CD4-positive, alpha-beta T cell treated with Interleukin-15 for 4 hours (primary cell): Measurements from ENCODE around the gene MINK1.
"Not testable (repeated sequence)": the region's sequence is repeated elsewhere in the genome, so short reads cannot be mapped to it uniquely, and the experiment has no call there.

Experiments used
- DNase-seq: peaks from one replicate; pipeline ENCODE4 v3.0.0-alpha.2; 2020; ENCODE audit warnings: low spot score

The MINK1 gene

DNA sequence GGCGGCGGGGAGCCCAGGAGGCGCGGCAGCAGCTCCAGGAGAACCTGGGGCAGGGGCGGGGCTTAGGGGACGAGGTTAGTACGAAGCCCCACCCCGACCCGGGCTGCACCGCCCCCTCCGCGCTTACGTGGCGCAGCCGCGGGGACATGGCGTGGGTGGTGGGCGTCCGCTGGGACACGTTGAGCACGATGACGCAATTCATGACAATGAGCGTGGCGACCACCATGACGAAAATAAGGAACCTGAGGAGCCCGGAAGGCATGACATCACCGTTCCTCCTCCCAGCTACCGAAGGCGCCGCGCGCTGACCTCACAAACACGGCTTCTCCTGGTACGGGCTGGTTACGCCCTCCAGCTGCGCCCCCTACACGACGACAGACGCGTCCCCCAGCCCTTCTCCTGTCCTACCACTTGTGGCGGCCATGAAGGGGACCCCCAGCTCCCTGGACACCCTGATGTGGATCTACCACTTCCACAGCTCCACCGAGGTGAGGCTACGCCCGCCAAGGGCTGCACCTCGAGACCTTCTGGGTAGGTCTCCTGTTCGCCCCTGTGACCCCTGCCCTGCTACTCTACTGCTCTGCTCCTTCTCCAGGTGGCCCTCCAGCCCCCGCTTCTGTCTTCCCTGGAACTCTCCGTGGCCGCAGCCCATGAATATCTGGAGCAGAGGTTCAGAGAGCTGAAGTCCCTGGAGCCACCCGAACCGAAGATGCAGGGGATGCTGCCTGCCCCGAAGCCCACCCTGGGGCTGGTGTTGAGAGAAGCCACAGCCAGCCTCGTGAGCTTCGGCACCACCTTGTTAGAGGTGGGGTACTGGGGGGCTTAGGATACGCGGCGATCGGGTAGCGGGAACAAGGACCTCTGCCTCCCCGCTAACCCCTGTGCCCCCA is 66.4 kb downstream of the MINK1 start, which contains the start of gene C17orf107:
Gene C17orf107 (plus strand): TSS at position 196 of the 890 bp plus-strand sequence. CDS start 227 bp downstream, at position 423.
- DNase-seq, result peak; percentile 84

DNA sequence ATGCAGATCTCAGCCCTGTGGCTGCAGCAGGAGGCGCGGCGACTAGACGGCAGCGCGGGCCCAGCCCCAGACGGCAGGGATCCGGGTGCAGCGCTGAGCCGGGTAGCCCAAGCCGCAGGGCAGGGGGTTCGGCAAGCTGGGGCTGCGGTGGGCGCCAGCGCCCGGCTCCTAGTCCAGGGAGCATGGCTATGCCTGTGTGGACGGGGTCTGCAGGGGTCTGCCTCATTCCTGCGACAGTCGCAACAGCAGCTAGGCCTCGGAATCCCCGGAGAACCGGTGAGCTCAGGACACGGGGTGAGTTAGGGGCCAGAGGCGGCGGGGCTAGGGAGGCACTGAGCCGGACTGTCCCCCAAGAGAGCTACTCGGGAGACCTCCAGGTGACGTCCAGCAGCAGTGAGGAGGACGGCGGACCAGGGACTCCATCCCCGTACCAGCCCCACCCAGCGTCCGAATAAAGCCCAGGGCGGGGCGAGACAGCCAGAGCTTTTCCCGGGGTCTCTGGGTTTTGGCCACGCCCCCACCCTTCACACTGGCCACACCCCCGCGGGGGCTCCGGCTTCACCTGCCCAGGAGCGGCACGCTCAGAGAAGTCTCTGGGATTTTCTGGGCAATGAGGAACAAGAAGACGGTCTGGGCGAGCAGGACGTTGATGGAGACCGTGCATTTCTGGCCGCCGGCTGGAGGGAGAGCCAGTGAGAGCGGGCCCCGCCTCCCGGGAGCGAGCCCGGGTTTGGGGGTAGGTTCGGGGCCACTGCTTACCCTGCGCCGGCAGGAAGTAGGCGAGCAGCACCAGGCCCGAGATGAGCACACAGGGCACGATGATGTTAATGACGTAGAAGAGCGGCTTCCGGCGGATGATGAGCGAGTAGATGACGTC is 67.3 kb downstream of the MINK1 start:
- DNase-seq, result peak; percentile 56

DNA sequence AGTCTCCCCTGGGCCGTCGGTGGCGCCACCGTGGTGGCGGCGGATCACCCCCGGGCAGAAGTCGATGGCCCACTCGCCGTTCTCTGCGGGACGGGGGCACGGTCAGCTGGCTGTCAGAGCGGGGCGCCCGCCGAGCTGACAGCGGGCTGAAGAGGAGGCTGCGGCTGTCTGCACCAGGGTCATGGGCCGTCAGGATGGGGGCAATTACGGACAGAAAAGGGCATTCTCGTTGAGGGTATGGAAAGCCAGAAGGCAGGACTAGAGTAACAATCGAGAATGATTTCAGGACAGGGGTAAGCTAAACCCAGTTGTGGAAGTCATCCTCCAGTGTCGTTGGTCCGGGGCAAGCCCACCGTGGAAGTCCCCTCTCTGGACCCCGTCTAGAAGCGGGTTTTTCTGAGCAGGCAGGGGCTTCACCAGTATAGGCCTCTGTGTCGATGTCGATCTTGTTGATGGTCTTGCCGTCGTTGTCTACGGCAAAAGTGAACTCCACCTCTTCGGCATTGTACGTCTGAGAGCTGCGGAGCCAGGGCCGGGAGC is 68.0 kb downstream of the MINK1 start:
- no peak for DNase-seq

DNA sequence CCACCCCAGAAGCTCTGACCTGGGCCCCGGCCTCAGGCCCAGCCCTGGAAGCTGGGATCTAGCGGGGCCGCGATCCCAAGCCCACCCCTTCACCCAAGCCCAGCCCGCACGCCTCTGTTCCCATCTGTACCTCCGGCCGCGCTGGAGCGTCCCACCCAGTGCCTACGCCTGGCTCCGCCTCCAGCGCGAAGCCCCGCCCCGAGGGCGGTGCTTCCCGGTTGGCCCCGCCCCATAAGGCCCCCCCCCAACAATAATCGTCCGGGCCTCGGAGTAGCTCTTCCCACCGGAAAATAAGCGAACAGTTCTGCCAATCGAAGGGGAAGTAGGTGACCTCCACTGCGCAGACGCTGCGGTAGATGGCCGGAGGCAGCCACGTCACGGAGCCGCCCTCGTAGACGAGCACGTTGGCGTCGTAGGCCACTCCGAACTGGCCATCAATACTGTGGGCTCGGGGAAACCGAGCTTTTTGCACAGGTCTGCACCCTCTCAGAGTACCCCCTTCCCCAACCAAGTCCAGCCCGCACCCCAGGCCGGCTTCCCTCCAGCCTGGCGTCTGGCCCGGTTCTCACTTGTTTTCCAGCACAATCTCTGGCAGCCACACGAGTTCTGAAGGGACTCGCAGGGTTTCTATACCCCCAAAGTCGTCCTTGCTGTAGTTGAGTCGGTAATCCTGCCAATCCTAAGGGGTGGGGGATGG is 68.7 kb downstream of the MINK1 start:
- no peak for DNase-seq

DNA sequence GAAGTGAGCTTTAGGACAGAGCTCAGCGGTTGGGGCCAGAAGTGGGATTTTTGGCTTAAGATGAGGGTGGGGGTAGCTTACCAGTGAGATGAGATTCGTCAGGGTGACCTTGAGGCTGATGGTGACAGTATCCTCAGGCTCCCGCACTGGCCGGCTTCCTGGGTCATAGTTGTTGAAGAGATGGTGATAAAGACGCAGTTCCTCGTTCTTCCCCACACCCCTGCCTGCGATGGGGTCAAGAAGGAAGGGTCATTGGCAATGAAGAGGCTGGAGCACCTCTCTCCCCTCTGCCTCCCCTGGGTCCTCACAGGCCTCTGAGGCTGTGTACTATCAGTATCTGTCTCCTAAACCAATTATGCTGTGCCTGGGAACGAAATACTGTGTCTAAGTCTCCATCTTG is 69.4 kb downstream of the MINK1 start:
- no peak for DNase-seq

DNA sequence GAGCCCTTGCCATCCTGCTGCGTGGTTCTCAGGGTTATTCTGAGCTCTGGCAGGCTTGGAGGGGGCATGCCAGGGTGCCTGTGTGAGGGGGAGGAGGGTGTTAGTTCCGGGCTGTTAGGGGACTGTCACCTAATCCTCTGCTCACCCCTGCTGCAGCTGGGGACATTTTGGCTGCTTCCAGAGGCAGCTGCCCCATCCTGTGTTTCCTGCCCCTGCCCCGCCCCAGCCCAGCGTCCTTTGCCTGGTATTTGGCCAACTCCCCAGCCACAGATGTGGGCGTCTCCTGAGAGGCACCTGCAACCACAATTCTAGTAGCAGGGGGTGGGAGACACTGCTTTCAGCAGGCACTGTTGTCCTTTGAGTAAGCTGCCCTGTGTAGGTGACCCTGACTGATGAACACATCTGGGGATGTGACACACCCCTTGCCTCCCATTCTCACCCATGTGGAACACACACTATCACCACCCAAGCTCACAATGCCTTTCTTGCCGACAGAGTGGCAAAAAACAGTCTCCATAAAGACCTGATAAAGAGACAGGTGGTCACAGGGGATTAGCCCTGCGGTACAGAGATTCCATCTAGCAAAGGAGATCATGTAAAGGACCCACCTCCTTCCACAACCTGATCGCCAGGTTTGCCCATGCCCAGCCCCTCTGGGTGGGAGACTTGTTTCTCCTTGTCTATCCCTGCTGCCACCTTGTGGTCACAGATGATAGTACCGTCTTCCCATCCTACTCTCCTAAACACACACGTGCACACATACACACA is 70.1 kb downstream of the MINK1 start, which contains the start of gene CHRNE:
Gene CHRNE (minus strand): TSS at position 48 of the 768 bp plus-strand sequence. CDS start 35 bp downstream, at position 13.
- DNase-seq, result peak; percentile 78

DNA sequence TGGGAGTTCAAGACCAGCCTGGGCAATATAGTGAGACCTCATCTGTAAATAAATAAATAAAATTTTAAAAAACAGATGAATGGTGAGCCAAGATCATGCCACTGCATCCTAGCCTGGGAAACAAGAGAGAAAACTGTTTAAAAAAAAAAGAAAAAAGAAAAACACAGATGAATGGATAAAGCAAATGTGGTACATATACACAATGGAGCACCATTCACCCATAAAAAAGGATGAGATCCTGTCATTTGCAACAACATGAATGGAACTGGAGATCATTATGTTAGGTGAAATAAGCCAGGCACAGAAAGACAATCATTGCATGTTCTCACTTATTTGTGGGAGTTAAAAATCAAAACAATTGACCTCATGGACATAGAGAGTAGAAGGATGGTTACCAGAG is 73.5 kb downstream of the MINK1 start:
- not testable (repeated sequence) for DNase-seq

DNA sequence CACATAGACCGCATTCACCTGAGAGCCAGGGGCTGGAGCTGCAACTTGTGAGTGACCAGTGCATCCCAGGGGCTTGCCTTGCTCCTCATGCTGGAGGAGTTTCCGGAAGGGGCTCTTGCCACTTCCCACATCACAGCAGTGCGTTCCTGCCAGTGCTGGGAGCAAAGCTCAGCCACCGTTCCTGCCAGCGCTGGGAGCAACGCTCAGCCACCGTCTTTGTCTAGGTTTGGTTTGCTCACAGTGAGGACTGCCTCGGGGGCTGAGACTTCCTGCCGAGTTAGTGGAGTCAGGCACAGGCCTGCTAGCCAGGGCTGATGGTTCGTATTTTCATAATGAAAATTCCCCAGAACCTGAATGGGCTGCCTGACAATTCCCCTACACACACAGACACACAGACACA is 75.2 kb downstream of the MINK1 start:
- DNase-seq, result no peak

DNA sequence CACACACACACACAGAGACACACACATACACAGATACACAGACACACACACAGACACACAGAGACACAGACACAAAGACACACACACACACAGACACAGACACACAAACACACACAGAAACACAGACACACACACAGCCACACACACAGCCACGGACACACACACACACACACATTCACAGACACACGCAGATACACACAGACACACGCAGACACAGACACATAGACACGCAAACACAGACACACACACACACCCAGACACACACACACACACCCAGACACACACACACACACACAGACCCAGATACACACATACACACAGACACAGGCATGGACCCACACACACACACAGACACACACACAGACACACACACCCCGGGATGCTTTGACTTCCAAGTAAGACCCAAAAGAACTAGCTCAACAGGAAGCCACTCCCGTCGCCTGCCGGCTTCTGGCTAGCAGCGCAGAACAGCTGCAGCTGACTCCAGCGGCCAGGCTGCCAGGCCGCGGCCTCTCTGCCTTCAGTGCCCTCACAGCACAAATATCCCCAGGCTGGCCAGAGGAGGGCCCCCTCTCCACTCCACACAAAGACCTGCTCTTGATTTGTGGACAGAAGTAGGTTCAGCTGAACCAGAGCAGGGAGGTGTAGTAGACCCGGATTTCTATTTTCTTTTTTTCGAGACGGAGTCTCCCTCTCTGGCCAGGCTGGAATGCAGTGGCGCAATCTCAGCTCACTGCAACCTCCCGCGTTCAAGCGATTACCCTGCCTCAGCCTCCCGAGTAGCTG is 75.8 kb downstream of the MINK1 start:
- peak; percentile 84 for DNase-seq

DNA sequence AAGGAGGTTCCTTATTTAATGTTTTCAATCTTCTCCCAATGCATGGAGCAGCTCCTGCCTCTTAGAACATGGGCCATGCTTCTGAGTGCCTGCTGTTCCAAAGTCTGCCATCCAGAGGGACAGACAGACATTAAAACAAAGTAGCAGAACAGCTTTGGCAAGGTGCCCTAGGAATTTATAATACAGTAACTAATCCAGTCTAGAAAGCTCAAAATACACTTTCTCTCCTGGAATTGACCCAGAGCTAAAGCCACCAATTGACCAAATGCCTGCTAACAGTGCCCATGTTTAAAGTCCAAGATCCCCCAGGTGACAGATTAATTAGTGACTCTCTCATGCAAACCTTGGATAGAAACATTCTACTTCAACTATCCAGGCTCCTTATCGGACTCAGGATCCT is 80.9 kb downstream of the MINK1 start:
- DNase-seq, result no peak

DNA sequence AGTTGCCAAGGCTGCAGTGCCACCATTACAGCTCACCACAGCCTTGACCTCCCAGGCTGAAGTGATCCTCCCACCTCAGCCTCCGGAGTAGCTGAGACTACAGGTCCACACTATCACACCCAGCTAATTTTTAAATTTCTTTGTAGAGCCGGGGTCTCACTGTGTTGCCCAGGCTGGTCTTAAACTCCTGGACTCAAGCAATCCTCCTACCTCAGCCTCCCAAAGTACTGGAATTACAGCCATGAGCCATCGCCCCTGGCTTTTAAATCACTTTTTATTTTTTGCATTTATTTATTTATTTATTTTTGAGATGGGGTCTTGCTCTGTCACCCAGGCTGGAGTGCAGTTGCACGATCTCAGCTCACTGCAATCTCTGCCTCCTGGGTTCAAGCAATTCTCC is 81.4 kb downstream of the MINK1 start:
- DNase-seq, result not testable (repeated sequence)

DNA sequence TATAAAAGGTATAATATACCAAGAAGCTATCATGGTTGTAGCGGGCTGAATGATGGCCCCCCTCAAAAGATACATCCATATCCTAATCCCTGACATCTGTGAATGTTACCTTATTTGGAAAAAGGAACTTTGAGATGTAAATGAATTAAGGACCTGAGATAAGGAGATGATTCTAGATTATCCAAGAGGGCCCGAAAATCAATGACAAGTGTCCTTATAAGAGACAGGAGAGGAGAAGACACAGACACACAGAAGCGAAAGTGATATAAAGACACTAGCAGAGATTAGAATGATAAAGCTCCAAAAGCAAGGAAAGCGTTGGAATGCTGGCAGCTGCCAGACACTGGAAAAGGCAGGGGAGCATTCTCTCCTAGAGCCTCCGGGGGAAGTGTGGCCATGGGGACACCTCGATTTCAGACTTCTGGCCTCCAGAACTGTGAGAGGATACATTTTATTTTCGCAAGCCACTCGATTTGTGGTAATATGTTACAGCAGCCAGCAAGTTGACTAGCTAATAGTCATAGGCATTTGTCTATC is 86.4 kb downstream of the MINK1 start:
- no peak for DNase-seq

DNA sequence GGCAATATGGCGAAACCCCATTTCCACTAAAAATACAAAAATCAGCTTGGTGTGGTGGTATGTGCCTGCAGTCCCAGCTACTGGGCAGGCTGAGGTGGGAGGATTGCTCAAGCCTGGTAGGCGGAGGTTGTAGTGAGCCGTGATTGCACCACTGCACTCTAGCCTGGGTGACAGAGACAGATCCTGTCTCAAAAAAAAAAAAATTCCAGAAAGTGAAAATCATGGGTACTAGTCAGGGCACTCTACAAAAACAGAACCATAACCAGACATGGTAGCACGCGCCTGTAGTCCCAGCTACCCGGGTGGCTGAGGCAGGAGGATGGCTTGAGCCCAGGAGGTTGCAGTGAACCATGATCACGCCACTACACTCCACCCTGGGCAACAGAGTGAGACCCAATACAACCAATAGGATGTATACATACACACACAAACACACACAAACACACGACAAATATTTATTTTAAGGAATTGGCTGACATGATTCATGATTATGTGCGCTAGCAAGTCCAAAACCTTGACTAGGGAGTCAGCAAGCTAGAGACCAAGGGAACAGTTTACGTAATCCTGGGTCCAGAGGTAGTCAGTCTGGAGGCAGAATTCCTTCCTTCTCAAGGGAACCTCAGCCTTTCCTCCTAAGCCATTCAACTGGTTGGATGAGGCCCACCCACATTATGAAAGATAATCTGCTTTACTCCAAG is 87.4 kb downstream of the MINK1 start:
- no peak for DNase-seq

DNA sequence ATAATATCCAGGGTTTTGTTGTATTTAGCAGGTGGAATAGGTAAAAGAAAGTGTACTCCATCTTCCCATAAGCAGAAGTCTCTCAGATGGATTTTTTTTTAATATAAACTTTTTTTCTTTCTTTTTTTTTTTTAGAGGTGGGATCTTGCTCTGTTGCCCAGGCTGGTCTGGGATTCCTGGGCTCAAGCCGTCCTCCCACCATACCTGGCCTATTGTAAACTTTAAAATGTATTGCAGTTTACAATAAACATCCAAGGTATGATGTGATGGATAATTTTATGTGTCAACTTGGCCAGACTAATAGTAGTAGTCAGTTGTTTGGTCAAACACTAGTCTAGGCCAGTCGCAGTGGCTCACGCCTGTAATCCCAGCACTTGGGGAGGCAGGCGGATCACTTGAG is 88.2 kb downstream of the MINK1 start:
- DNase-seq, result no peak

DNA sequence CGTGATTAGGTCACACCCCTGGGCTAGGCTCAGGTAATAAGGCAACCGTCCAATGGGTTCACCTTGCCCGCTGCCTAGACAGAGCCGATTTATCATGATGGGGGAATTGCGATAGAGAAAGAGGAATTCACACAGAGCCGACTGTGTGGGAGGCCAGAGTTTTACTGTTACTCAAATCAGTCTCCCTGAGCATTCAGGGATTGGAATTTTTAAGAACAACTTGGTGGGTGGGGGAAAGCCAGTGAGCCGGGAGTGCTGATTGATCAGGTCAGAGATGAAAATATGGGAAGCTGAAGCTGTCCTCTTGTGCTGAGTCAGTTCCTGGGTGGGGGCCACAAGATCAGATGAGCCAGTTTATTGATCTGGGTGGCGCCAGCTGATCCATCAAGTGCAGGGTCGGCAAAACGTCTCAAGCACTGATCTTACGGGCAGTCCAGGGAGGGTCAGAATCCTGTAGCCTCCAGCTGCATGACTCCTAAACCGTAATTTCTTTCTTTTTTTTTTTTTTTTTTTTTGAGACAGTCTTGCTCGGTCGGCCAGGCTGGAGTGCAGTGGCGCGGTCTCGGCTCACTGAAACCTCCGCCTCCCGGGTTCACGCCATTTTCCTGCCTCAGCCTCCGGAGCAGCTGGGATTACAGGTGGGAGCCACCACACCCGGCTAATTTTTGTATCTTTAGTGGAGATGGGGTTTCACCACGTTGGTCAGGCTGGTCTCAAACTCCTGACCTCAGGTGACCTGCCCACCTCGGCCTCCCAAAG is 93.6 kb downstream of the MINK1 start:
- DNase-seq, result not testable (repeated sequence)

DNA sequence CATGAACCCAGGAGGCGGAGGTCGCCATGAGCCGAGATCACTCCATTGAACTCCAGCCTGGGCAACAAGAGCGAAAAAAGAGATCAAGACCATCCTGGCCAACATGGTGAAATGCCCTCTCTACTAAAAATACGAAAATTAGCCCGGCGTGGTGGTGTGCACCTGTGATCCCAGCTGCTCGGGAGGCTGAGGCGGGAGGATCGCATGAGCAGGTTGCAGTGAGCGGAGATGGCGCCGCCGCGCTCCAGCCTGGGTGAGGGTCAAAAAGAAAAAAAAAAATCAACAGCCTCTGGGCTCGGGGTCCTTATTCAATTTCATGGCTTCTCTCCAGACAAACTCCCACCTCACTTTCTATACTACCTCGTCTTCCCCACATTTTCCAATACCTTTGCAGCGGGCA is 95.7 kb downstream of the MINK1 start:
- no peak for DNase-seq

DNA sequence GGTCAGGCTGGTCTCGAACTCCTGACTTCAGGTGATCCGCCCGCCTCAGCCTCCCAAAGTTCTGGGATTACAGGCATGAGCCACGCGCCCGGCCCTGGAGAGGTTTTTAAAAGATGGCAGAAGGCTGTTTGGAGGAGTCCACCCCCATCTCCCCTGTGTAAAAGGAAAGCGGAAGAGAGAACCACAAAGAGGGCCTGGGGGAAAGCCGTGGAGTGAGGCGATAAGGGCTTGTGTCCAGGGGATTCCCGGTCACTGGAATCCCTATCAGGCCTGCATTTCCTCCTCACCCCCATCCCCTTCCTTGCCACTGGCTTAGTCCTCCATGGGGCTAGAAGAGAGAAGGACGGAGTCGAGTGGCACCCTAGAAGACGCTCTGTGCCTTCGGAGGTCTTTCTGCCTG is 98.8 kb downstream of the MINK1 start, which contains the start of gene GP1BA:
Gene GP1BA (plus strand): TSS at position 315 of the 400 bp plus-strand sequence. CDS start 328 bp downstream, outside the sequence.
- no peak for DNase-seq

DNA sequence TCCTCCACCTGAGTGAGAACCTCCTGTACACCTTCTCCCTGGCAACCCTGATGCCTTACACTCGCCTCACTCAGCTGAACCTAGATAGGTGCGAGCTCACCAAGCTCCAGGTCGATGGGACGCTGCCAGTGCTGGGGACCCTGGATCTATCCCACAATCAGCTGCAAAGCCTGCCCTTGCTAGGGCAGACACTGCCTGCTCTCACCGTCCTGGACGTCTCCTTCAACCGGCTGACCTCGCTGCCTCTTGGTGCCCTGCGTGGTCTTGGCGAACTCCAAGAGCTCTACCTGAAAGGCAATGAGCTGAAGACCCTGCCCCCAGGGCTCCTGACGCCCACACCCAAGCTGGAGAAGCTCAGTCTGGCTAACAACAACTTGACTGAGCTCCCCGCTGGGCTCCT is 99.6 kb downstream of the MINK1 start:
- no peak for DNase-seq
